AG08395 (cell line): ENCODE data around the gene ALOX12.

ENCODE experiments used
- DNase-seq: peaks from one replicate; pipeline ENCODE4 v3.0.0; 2012; ENCODE audit warnings: mixed read lengths, low spot score

ALOX12 gene

DNA sequence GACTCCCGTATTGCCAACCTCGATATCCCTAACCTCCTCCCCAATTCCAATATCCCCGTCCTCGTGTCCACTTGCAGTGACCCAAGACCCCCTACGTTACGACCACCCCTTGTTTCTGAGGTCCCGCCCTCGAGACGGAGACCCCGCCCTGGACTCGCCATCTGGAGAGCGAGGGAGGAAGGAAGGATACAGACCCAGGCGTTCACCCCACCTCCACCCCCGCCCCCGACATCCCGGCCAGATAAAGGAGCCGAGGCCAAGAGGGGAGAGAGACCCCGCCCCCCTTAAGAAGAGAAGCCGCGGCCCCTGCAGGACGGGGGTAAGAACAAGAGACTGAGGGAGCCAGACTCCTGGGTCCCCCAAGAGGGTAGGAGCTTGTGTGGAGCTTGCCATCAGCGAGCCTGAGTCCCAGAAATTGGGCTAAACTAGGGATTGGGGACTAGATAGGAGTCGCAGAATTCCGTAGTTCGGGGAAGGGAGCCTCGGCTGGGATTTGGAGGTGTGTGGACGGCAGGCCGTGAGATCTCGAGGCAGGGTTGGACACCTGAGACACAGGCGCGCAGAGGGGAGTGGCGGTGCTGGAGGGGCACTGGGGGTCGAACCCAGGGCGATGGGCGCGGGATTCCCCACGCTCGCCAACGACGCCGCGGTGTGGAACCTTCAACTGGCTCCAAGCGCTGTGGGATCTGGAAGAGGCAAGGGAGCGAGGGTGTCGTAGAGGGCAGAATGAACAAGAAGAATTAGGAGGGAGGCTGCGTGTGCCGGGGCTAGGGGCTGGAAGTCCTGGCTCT lies 27.1 kb downstream of the ALOX12 start, which contains the start of gene BCL6B:
Gene BCL6B, plus strand, starts transcription at position 270 of the 791 bp plus-strand sequence. CDS start 622 bp downstream, outside the sequence.
- no peak for DNase-seq

DNA sequence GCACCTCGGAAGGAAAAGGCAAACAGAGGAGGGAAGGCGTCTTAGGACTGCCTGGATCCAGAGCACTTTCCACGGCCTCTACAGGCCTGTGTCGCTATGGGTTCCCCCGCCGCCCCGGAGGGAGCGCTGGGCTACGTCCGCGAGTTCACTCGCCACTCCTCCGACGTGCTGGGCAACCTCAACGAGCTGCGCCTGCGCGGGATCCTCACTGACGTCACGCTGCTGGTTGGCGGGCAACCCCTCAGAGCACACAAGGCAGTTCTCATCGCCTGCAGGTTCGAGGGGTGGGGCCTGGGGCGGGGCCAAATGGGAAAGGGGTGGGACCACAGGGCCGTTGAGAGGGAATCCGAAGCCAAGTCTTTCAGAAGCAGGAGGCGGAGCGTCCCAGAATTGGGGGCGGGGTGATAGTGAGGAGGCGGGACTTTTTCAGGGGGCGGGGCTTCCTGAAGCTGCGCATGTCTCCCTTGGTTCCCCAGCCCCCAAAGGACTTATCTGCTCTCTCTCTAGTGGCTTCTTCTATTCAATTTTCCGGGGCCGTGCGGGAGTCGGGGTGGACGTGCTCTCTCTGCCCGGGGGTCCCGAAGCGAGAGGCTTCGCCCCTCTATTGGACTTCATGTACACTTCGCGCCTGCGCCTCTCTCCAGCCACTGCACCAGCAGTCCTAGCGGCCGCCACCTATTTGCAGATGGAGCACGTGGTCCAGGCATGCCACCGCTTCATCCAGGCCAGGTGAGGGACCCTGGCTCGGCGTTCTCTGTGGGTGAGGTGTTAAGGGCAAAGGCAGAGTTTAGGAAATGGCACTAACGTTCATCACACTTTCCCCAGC lies 27.9 kb downstream of the ALOX12 start:
- peak; percentile 83 for DNase-seq

DNA sequence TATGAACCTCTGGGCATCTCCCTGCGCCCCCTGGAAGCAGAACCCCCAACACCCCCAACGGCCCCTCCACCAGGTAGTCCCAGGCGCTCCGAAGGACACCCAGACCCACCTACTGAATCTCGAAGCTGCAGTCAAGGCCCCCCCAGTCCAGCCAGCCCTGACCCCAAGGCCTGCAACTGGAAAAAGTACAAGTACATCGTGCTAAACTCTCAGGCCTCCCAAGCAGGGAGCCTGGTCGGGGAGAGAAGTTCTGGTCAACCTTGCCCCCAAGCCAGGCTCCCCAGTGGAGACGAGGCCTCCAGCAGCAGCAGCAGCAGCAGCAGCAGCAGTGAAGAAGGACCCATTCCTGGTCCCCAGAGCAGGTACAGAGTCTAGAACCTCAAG lies 28.5 kb downstream of the ALOX12 start:
- DNase-seq, result no peak

DNA sequence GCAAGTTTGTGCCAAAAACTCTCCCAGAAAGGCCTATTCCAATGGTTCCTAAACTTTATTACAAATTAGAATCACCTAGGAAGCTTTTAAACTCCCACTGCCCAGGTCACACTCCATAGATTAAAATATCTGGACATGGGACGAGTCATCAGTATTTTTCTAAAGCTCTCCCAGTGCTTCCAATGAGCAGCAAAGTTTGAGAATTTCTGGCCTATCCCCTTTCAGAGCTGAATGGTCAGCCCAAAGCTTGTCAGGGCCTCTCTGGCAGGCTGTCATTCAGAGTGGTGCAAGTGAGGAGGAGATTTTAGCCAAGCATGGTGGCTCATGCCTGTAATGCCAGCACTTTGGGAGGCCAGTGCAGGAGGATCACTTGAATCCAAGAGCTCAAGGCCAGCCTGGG lies 29.4 kb downstream of the ALOX12 start:
- no peak for DNase-seq

DNA sequence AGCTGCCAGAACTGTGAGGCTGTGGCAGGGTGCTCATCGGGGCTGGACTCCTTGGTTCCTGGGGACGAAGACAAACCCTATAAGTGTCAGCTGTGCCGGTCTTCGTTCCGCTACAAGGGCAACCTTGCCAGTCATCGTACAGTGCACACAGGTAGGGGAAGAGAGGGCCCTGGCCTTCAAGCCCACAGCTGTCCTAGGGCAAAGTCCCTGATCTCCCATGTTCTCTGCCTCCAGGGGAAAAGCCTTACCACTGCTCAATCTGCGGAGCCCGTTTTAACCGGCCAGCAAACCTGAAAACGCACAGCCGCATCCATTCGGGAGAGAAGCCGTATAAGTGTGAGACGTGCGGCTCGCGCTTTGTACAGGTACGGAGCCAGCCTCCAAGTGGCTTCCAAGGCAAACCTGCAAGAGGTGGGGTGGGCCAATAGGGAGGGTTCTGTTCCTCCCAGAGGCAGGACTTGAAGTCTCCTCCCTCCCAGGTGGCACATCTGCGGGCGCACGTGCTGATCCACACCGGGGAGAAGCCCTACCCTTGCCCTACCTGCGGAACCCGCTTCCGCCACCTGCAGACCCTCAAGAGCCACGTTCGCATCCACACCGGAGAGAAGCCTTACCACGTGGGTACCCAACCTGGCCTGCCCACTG lies 30.7 kb downstream of the ALOX12 start:
- DNase-seq, result no peak

DNA sequence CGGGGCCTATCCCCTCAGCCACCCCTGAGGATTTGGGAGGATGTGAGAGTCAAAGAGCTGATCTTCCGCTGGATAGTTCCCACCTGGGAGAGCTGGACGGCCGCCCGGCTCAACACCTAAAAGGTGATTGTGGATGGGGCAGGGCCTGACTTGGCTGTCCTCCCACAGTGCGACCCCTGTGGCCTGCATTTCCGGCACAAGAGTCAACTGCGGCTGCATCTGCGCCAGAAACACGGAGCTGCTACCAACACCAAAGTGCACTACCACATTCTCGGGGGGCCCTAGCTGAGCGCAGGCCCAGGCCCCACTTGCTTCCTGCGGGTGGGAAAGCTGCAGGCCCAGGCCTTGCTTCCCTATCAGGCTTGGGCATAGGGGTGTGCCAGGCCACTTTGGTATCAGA lies 31.5 kb downstream of the ALOX12 start:
- no peak for DNase-seq

DNA sequence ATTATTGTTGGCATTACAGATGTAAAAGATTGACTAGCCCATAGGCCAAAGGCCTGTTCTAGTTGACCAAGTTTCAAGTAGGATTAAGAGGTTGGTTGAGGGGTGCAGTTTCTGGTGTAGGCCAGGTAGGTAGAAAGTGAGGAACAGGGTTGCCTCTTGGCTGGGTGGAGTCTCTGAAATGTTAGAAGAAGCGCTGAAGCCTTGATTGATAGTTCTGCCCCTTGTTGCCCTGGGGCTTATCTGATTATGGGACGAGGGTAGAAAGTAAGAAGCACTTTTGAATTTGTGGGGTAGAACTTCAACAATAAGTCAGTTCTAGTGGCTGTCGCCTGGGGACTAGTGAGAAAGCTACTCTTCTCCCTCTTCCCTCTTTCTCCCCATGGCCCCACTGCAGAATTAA lies 33.2 kb downstream of the ALOX12 start:
- no peak for DNase-seq

DNA sequence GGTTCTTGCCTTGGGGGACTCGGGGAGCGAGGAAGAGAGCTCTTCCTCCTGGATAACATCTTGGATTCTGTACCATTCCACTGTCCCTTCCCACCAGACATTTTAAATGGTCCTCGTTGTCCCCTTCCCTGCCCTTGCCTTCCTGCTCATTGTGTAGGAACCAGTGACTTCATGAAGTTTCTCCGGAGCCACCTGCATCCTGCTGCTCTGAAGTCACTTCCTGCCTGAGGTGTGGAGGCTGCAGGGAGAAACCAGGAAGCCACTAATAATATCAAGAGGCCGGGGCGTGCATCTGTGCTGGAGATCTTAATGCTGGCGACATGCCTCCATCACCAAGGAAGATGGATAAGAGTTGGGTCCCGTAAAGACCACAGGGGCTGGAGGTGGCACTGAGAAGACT lies 33.8 kb downstream of the ALOX12 start:
- no peak for DNase-seq

DNA sequence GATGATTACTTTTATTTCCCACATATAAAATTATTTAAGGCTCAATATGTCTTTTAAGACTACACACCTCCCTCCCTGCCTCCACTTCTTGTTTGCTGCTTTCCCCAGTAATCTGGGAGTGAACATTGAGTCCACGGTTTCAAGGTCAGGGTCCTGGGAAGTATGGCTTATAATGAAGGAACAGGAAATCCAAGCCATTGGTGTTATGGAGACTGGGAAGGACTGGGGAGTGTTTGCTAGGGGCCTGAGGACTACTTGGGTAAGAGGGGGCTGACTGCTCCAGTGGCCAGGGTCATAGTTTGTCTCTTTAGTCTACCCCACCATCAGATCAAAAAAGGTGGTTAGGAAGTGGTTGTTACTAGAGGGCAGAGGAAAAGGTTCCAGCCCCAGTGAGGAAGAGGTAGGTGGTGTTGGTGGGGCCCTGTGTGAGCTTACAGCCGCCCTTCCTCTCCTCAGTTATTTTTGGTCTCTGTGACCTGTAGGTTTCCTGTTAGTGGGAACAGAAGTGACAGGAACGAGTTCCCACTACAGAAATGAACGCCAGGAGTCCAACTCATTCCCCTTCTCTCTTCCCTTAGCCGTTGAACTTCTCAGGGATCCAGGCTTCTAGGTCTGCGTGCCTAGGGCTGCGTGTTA lies 39.2 kb downstream of the ALOX12 start:
- no peak for DNase-seq

DNA sequence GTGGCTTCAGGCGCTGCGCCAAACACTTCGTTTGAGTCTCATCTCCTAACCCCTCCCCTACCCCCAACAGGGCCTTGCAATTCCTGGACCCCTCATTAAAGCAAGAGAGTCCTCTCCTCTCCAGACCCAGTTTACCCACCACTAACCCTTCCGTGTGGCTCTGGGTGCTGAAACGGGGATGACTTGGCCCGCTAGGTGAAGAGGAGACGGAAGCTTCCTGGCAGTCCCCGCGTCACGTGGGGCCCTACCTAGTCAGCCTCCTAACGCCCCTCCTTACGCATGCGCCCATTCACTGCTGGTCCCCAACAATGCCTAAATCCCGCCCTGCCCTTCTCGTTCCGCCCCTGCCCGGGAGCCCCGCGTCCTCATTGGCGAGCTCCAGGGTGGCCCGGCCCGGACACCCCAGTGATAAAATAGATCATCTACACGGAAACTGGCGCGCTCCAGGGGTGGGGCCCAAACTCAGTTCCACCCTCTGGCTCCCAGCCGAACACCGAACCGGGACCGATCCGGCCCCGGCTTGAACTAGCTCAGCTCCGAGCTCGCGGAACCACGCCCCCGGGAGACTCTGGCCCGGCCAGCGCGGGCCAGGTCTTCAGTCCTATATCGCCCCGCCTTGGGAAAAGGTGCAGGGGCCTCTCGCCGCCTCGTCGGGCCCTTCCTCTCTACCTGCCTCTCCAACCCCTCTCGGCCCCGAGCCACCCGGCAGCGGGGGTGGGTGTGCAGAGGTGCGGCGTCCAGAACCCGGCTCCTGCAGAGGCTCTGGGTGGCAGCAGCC lies 39.9 kb downstream of the ALOX12 start, which contains the start of gene SLC16A13:
Gene SLC16A13, plus strand, starts transcription at position 425 of the 778 bp plus-strand sequence. CDS start 368 bp downstream, outside the sequence.
- DNase-seq, result peak; percentile 100

DNA sequence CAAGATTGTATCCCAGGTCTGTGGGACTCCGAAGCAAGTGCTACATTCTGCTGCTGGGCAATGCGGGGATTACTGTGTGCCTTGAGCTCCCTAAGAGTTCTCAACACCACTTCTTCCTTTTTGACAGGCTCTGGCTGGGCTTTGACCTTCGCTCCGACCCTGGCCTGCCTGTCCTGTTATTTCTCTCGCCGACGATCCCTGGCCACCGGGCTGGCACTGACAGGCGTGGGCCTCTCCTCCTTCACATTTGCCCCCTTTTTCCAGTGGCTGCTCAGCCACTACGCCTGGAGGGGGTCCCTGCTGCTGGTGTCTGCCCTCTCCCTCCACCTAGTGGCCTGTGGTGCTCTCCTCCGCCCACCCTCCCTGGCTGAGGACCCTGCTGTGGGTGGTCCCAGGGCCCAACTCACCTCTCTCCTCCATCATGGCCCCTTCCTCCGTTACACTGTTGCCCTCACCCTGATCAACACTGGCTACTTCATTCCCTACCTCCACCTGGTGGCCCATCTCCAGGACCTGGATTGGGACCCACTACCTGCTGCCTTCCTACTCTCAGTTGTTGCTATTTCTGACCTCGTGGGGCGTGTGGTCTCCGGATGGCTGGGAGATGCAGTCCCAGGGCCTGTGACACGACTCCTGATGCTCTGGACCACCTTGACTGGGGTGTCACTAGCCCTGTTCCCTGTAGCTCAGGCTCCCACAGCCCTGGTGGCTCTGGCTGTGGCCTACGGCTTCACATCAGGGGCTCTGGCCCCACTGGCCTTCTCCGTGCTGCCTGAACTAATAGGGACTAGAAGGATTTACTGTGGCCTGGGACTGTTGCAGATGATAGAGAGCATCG lies 42.4 kb downstream of the ALOX12 start:
- DNase-seq, result no peak

DNA sequence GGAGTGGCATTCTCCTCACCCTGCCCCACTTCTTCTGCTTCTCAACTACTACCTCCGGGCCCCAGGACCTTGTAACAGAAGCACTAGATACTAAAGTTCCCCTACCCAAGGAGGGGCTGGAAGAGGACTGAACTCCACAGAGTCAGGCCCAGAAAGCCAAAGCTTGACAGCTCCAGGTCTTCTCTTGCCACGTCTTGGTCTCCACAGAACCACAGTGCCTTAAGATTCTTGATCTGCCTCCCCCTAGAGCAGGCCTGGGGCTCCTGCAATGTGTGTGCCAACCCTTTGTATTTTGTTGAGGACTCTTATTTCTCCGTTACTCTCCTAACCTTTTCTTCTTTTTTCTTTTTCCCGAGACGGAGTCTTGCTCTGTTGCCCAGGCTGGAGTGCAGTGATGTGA lies 44.0 kb downstream of the ALOX12 start:
- DNase-seq, result no peak

DNA sequence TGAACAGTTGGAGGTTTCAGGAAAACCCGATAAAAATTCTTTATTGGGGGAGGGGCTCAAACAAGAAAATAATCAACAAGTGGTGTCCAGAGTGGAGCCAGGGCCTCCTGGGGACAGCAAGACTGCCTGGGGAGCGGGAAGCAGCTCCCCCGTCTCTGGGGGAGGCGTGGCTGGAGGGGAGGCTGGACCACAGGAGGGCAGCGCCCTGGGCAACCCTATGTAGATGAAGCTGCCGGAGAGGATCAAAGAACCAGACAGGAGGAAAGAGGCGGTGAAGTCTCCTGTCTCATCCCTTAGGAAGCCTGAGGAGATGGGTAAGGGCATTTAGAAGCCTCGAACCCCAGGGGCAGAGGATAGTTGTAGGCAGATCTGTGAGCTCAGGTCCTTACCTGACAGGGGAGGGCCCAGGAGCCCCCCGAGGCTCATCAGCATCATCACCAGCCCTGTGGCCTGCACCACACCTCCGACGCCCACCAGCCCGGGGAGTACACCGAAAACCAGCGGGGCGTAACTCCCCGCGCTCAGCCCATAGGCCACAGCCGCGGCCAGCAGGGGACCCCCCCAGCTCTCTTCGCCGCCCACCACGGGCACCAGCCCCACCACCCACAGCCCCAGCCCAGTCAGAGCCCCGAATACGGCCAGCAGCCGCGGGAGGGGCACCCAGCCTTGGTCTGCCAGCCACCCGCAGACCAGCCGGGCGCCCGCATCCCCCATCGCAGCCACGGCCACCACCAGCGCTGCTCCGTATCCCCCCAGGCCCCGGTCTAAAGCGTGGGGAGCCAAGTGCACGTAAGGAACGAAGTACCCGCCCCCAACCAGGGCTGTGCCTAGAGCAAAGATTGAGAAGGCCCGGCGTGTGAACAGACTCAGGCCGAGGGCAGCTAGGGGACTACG lies 46.0 kb downstream of the ALOX12 start:
- no peak for DNase-seq

DNA sequence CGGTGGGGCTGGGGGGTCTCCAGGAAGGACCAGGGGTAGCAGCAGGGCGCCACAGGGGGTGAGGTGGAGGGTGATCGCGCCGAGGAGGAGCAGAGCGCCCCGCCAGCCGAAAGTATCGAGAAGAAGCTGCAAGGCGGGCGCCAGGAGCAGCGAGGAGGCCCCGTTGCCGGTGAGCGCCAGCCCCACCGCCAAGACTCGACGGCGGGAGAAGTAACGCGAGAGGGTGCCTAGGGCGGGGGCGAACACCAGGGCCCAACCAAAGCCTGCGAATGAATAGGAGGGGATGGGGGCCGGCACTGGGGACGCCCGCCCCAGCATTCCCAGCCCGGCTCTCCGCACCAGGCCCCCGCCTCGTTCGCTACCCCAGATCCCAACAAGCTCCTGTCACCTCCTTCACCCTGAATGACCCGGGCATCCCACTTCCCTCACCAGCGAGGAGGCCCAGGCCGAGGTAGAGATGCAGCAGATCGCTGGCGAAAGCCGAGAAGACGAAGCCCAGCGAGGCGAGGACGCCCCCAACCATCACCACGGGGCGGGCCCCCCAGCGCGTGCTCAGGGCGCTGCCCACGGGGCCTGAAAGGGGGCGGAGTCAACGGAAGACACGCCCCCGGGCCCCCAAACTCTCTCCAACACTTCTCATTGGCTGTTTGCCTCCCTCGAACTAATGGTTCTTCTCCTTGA lies 46.8 kb downstream of the ALOX12 start:
- DNase-seq, result no peak

DNA sequence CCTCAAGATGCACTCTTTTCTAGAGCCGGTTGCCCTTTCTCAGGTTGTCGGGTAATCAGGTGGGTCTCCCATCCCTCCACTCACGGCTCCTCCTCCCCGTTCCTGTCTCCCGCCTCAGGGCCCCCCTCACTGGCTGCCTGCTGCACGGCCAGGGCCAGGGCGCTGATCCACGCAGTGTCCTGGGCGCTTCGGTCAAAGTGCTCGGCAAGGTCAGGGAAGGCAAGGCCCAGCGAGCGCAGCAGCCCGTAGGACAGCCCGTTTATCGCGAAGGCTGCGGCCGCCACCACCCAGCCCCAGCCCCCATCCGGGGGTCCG lies 47.3 kb downstream of the ALOX12 start:
- no peak for DNase-seq

DNA sequence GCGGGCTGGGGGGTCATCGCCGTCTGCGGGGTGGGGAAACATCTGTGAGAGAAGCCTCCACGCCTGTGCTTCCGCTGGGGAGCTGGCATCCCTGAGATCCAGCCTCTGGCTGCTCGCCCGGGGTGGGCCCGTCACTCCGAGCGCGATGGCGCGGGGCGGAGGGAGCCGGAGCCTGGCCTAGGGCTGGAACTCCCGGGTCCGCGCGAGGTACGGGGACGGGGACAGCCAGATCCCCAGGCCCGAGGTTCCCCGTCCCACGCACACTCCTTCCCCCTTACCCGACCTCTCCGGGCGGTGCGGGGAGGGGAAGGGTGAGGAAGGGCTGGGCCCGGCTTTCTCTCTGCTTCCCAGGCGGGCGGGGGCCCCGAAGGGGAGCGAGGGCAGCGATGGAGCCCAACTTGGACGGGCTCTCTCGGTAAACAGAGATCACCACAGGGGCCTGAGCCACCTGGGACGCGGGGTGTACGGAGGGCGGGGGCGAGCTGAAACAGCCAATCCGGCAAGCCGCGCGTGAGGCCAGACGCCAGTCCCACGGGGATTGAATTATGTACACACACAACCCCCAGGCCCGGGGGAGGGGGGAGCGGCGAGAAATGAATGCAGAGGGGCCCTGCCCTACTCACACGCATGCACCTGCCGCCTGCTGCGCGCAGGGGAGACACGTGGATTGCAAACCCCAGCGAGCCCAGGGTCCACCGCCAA lies 47.8 kb downstream of the ALOX12 start, which contains the start of gene SLC16A11:
Gene SLC16A11, minus strand, starts transcription at position 596 of the 702 bp plus-strand sequence. Its CDS starts 579 bp downstream, at position 17.
- peak; percentile 47 for DNase-seq

DNA sequence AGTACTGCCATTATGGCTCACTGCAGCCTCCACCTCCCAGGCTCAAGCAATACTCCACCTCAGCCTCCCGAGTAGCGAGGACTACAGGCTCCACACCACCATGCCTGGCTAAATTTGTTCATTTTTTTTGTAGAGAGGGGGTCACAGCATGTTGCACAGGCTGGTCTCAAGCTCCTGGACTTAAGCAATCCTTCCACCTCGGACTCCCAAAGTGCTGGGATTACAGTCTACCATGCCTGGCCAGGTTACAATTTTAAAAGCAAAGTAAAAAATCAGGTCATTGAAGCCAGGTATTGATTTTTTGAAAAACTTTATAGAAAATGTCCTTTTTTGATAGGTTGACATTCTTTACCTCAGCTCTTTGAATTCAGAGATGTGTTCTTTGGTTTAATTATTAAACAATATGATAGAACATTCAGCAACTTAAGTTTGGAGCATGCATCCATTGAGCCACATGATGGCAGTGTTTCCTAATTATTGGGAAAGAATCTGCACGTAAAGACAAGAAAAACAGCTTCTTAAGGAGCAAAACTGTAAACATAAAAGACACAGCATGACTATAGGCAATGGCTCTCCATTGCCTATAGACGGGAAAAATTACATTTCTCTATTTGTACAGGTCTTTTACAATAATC lies 49.8 kb downstream of the ALOX12 start:
- DNase-seq, result peak; percentile 62
